ENCODE measurements around the gene MEF2C. TPM values are rescaled to one million over a fixed set of nuclear protein-coding genes. Genes with fewer than 3 reads are reported as not detected.
A peak's percentile ranks its signal among the peaks of the same experiment; 100 is the strongest.

MEF2C gene
- total and polyA plus RNA-seq, 2 donors (not counting 1 experiment from before 2014, with no cell fraction given) = 12.2 to 15.7 TPM

DNA sequence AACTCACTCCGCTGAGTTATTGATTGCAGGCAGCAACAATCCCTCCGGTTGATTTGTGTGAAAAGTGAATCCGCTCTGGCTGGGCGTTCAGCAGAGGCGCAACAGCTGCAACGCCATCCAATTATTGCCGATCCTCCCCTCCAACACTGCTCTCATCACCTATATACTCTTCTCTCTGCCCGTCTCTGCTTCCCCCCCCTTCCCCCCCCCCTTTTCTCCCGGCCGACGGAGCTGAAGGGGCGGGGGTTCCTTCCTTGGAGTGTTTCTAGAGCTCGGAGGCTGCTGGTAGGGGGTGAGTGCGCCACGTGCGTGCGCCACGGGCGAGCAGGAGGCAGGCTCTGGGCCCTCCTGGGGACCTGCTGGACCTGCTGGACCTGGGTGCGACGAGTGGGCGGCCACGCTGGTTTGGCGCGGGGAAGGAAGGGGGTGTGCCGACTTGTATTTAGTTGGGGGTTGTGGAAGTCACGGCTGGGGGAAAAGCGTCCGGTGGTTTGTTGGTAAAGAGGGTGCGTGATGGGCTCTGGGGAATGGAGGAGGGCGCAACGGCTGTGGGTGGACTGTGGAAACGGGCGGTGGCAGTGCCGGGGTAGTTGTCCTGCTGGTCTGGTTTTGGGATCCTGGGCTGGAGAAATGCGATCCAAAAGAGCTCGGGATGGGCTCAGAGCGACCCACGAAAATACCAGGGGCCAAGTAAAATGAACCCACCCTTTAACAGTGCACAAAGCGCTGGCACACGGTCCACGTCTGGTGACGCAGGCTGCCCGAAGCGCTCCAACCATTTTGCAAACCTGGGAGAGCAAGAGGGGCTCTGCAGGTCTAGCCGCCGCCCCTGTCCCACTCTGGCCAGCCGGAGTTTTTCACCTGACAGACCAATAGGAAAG, 6.4 kb upstream of the MEF2C start:
- TF ChIP-seq CTCF (conservative IDR thresholded peaks at IDR 0.05 in 1 of 2, IDR thresholded peaks at IDR 0.05 in 1 of 2; ENCODE audit: low read depth in 1 of 2, low read length in 2 of 2) (no peak), EZH2 (IDR thresholded peaks at IDR 0.05; ENCODE audit: low read length, missing control alignments) (no peak)
- Histone ChIP-seq H3K9me3 (ENCODE audit: control insufficient read depth, insufficient read depth, low read depth, low read length) (no peaks in the 10 kb centered on the region), H3K27me3 (ENCODE audit: control insufficient read depth, insufficient read depth, low read length) (no peaks in the 10 kb centered on the region), H3K79me2 (ENCODE audit: control insufficient read depth, insufficient read depth, low read length) (no peaks in the 10 kb centered on the region), H3K9ac (ENCODE audit: insufficient read depth, low read length) (peak overlapping the region; percentile 60), H2AFZ (ENCODE audit: low read length) (peak overlapping the region; percentile 94), H3K4me3 (replicated peaks in 1 of 4; ENCODE audit: control extremely low read depth in 1 of 4, insufficient read depth in 1 of 4, low read depth in 3 of 4, low read length in 4 of 4) (peak overlapping the region; percentile 67 to 72 (median 69)), H3K27ac (ENCODE audit: insufficient read depth, low read length) (peak overlapping the region; percentile 54), H3K36me3 (ENCODE audit: control insufficient read depth, insufficient read depth, low read length) (no peaks in the 10 kb centered on the region), H4K20me1 (ENCODE audit: control insufficient read depth, extremely low read depth, insufficient read depth, low read length) (no peaks in the 10 kb centered on the region), H3K4me2 (ENCODE audit: extremely low read depth, insufficient read depth, low read length) (peak overlapping the region; percentile 88), H3K4me1 (ENCODE audit: control insufficient read depth, extremely low read depth, insufficient read depth, low read length) (no peaks in the 10 kb centered on the region)
- DNase-seq (ENCODE audit: low read depth in 2 of 2) = peak; percentile 59 to 72

- no peak for DNase-seq (ENCODE audit: low read depth in 2 of 2)
- no peaks in the 10 kb centered on the region for H3K36me3 ChIP-seq (ENCODE audit: control insufficient read depth, insufficient read depth, low read length)
- H3K4me1 ChIP-seq (ENCODE audit: control insufficient read depth, extremely low read depth, insufficient read depth, low read length) = no peaks in the 10 kb centered on the region
- peak overlapping the region; percentile 60 for H3K9ac ChIP-seq (ENCODE audit: insufficient read depth, low read length)
- no peaks in the 10 kb centered on the region for H3K9me3 ChIP-seq (ENCODE audit: control insufficient read depth, insufficient read depth, low read depth, low read length)
- H4K20me1 ChIP-seq (ENCODE audit: control insufficient read depth, extremely low read depth, insufficient read depth, low read length) = no peaks in the 10 kb centered on the region
- peak overlapping the region; percentile 54 for H3K27ac ChIP-seq (ENCODE audit: insufficient read depth, low read length)
- H3K4me2 ChIP-seq (ENCODE audit: extremely low read depth, insufficient read depth, low read length) = peak overlapping the region; percentile 88
- no peaks in the 10 kb centered on the region for H3K79me2 ChIP-seq (ENCODE audit: control insufficient read depth, insufficient read depth, low read length)
- no peaks in the 10 kb centered on the region for H3K27me3 ChIP-seq (ENCODE audit: control insufficient read depth, insufficient read depth, low read length)
- H2AFZ ChIP-seq (ENCODE audit: low read length) = peak overlapping the region; percentile 94
- TF ChIP-seq CTCF (conservative IDR thresholded peaks at IDR 0.05 in 1 of 2, IDR thresholded peaks at IDR 0.05 in 1 of 2; ENCODE audit: low read depth in 1 of 2, low read length in 2 of 2) (no peak), EZH2 (IDR thresholded peaks at IDR 0.05; ENCODE audit: low read length, missing control alignments) (no peak)
- peak overlapping the region; percentile 67 to 72 (median 69) for H3K4me3 ChIP-seq (replicated peaks in 1 of 4; ENCODE audit: control extremely low read depth in 1 of 4, insufficient read depth in 1 of 4, low read depth in 3 of 4, low read length in 4 of 4)
Observed at GRCh38 chr5:88888848-88889188, 5.8 kb upstream of the MEF2C start.

- Histone ChIP-seq H3K4me1 (ENCODE audit: control insufficient read depth, extremely low read depth, insufficient read depth, low read length) (no peaks in the 10 kb centered on the region), H3K79me2 (ENCODE audit: control insufficient read depth, insufficient read depth, low read length) (no peaks in the 10 kb centered on the region), H2AFZ (ENCODE audit: low read length) (no peak overlapping the region), H3K36me3 (ENCODE audit: control insufficient read depth, insufficient read depth, low read length) (no peaks in the 10 kb centered on the region), H3K4me2 (ENCODE audit: extremely low read depth, insufficient read depth, low read length) (no peak overlapping the region), H3K9ac (ENCODE audit: insufficient read depth, low read length) (no peak overlapping the region), H3K27ac (ENCODE audit: insufficient read depth, low read length) (no peak overlapping the region), H3K9me3 (ENCODE audit: control insufficient read depth, insufficient read depth, low read depth, low read length) (no peaks in the 10 kb centered on the region), H3K4me3 (replicated peaks in 1 of 4; ENCODE audit: control extremely low read depth in 1 of 4, insufficient read depth in 1 of 4, low read depth in 3 of 4, low read length in 4 of 4) (no peak overlapping the region), H4K20me1 (ENCODE audit: control insufficient read depth, extremely low read depth, insufficient read depth, low read length) (no peaks in the 10 kb centered on the region), H3K27me3 (ENCODE audit: control insufficient read depth, insufficient read depth, low read length) (no peaks in the 10 kb centered on the region)
- no peak for DNase-seq (ENCODE audit: low read depth in 2 of 2)
- TF ChIP-seq CTCF (conservative IDR thresholded peaks at IDR 0.05 in 1 of 2, IDR thresholded peaks at IDR 0.05 in 1 of 2; ENCODE audit: low read depth in 1 of 2, low read length in 2 of 2) (no peak), EZH2 (IDR thresholded peaks at IDR 0.05; ENCODE audit: low read length, missing control alignments) (no peak)
Observed at GRCh38 chr5:88888291-88888690, 5.3 kb upstream of the MEF2C start.
